Measurements from ENCODE around the gene THG1L.

Gene THG1L

DNA sequence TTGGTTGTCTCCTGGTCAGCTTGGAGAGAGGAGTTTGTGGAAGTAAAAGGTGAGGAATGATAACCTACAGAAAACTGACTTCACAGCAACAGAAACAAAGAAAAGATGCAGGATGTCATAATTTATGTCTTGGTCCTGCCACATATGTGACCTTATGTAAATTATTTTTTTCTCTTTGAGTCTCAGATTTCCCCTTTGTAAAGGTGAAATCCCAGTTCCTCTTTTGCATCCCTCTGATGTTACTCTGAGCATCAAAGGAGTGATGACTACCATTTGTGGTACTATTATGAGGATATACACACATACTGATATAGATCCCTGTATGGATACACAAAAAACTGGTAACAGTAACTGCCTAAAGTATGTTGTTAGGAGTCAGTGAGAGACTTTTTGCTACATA is 1.4 kb upstream of the THG1L start:
- DNase-seq: no peak

- DNase-seq: no peak
Observed at GRCh38 chr5:157730900-157731271, 334 bp upstream of the THG1L start.

DNA sequence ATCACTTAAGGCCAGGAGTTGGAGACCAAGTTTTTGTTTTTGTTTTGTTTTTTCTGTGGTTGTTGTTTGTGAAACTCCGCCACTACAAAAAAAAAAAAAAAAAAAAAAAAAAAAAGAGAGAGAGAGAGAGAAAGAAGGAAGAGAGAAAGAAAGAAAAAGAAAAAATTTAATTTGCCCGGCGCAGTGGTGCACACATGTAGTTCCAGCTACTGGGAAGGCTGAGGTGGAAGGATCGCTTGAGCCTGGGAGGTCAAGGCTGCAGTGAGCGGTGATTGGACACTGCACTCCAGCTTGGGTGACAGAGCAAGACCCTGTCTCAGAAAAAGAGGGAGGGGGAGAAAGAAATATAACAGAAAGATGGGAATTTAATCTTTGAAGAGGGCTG is 902 bp downstream of the THG1L start:
- no peak for DNase-seq

DNA sequence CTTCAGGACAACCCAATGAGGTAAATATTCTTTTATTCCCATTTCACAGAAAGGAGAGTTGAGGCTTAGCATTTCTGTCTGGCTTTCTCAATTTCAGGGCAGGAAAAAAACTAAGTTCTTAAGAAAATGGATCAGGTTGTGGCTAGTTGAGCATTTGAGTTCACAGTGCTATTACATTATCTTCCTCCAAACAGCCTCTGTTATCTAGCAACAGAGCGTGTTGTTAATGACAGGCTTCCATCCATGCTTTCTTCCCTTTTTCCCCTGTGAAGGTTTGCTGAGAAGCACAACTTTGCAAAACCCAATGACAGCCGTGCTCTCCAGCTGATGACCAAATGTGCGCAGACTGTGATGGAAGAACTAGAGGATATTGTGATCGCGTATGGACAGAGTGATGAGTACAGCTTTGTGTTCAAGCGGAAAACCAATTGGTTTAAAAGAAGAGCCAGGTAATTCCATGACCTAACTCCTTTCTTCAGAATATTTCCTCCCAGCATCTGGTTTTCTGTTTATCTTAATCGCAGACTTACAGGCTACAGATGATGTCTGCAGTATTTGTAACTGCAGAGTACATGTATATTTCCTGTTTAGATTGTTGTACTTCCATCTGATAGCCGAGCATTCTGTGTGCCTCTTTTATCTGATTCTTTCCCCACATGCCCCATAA is 1.5 kb downstream of the THG1L start:
- DNase-seq: no peak

DNA sequence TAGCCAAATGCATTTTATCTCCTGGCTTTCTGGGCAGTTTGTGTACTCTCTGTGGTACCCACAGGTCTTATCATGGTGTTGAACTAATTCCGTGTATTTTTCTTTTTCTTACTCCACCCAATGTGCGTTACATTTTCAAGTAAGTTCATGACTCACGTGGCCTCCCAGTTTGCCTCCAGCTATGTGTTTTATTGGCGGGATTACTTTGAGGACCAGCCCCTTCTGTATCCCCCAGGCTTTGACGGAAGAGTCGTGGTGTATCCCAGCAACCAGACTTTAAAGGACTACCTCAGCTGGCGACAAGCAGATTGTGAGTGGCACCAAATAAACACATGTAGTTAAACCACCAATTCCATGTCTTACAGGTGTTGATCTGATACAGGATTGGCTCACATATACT is 3.2 kb downstream of the THG1L start:
- DNase-seq: no peak

DNA sequence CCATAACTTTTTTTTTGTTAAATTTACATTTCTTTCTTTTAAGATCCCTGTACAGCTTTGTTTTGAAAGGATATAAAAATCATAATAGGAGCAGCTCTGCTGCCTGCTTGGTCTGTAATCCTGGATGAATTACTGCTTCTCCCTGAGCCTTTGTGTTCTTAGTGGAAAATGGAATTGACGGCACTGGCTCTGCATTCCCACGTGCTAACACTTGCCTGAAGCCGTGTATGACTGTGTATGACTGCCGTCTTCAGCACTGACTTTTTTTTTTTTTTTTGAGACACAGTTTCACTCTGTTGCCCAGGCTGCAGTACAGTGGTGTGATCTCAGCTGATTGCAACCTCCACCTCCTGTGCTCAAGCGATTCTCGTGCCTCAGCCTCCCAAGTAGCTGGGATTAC is 4.8 kb downstream of the THG1L start:
- no peak for DNase-seq

- no peak for DNase-seq
Observed at GRCh38 chr5:157739388-157740228, 8.4 kb downstream of the THG1L start.

DNA sequence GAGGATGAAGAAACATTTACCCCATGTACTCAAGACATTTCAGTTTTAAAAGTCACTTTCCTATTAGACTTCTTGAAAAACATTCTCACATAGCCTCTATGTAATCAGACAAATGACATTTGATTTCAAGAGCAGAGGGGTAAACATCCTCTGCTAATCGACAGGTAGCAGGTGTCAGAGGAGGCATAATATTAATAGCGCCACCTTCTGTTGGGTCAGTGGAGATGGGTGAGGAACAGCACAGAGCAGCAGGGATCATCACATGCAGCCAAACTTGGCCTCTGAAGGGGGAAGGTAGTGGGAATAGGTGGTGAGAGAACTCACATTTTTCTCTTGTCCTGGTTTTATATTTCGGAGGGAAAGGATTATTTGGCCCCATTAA is 9.0 kb downstream of the THG1L start:
- peak; percentile 19 for DNase-seq

DNA sequence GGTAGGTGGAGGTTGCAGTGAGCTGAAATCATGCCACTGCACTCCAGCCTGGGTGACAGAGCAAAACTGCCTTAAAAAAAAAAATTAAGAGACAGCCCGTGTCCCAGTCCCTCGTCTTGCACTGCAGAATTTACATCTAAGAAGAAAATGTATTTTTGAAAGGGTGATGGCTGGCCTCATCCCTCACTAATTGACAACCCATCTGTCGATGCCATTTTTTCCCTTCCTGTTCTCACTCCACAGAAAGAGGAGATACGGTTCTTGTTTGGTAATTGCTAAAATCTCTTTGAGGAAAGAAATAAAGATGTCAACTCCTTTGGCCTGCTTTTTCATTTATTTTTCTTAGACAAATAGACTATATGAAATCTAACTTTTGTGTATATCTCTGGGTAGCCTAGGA is 9.9 kb downstream of the THG1L start:
- no peak for DNase-seq

GRCh38 chr5:157743163-157744050 is 12.2 kb downstream of the THG1L start, which contains the start of gene LSM11:
LSM11 (plus strand) TSS chr5:157743712; CDS start chr5:157743751, 39 bp downstream.
- DNase-seq: peak; percentile 88

- no peak for DNase-seq
Observed at GRCh38 chr5:157744051-157745011, 13.1 kb downstream of the THG1L start.

GRCh38 chr5:157745041-157745456 is 13.8 kb downstream of the THG1L start:
- no peak for DNase-seq

DNA sequence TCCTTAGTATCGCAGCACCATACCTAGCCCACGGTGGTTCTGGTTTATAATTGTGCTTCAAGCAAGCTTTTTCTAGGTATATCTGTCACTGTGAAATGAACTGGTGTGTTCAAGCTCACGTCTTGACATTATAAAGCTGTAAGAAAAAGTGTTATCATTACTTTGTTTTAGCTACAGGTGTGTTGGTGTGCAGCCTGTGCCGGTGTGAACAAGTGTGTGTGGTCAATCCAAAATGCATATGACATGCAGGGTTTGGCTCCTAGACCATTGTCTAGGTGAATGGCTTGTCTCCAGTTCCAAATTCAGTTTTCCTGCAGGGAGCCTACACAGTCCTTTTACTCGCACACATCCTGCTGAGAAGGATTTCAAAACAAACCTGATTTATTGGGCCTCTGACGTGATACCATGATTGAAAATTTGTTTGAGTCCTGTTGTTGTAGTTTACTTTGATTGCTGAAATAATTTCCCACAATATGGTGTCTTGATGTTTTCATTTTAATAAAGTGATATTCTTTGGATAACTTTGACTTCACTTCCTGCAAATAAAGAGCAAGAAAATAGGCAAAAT is 16.0 kb downstream of the THG1L start:
- no peak for DNase-seq

DNA sequence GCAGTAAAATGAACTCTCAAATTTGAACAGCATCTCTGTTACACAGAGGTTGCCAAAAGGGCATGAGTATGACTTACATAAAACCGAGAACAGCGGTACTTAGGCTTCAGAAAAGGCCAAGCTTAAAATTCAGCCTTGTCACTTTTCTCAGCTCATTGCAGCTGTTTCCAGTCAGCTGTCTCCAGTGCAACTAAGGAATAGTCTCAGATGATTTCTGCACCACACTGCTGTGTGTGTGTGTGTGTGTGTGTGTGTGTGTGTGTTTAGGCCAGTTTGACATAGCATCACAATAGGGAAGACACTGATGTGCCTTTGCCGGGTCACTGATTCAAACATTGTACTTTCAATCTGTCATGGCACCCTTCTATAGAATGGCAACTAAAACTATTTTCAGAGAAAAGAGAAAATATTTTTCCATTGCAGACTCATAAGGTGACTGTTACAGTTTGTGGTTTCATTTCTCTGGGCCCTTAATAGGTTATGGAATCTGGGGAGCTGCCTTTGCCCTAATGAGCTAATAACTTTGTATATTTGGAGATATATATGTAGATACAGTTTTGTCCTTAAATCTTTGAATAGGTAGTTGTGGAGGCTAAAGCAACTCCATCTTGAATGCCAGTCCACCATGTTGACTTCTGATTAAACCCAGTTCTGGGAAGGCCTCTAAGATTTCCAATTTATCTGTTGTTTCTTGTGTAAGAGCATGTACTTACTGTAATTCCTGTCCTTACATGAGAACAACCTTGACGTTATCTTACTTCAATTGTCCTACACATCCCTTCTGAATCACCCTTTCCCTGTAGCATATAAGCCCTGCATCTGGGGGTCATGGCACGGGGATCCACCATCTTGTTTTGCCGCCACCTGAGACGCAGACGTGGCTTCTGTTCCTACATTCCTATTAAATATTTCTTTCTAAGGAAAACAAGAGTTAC is 16.8 kb downstream of the THG1L start:
- no peak for DNase-seq

DNA sequence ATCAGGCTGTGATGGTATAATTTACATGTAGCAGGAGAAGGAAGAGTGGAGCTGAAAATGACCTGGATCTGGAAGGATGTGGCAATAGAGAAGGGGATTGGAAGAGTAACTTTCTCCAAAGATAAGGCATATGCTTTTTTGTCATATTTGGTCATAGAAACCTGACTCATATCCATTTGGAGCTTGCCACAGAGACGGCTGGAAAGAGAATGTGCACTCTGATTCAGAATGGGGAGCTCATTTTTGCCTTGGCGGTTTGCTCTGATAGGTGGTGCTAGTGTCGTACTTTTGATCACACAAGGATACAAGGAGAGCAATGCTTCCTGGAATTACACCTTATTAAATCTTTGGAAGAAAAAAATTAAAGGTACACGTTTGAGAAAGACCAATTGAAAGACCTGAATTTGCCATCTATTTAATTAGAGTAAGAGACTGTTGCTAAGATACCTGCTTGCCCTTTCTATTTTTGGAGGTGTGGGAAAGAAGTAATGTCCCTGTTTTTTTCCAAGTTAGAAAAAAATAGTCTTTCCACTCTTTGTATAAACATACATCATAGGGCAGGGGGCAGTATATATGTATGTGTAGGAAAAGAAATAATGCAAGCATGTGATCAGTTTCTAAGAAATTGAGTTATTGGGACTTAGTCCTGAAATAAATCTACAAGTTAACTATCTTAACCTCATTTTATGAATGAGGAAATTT is 17.7 kb downstream of the THG1L start:
- DNase-seq: no peak

DNA sequence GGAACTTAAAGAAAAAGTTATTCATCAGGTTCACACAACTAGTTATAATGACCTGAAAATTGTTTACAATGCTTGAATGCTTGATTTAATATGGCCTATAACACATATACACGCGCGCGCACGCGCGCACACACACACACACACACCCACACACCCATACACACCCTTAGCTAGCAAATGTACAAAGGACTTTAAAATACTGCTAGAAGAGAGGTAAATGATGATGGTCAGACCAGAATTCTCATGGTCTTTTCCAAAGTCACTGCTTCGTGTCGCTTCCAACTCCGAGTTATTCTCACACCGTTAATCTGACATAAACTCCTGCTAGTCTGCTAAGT is 18.2 kb downstream of the THG1L start:
- no peak for DNase-seq

DNA sequence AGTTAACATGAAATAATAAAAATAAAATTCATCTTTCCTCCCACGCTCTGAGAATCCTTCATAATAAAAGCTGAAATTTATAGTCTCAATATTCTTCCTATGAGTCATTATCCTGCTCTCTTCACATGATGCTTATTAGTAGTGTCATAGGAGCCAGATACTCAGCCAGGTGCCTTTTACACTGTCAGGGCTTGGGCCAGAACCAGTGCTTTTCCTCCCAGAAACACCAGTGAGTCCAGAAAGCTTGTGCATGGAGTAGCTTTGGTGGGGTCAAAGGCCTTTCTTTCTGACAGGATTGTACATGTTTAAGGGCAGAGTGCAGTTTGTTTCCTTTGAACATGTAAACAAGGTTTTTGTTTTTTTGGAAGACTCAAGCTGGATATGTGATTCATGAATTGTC is 19.1 kb downstream of the THG1L start:
- no peak for DNase-seq

DNA sequence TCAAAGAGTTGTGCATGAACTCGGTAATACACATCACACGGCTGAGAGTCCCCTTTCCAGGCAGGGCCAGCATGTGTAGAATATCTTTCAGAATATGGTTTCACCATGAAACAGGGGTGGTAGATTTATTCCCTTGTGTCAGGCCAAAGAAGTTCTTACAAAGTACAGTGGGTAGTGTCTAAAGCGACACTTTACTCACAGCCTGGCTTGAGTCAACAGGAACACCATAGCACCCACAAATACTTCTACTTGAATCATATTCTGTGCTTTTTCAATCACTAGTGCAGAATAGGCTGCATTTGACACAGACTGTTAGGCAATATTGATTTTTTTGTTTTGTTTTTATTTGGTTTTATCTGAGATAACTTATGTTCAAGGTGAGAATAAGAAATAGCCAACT is 24.9 kb downstream of the THG1L start:
- DNase-seq: no peak

DNA sequence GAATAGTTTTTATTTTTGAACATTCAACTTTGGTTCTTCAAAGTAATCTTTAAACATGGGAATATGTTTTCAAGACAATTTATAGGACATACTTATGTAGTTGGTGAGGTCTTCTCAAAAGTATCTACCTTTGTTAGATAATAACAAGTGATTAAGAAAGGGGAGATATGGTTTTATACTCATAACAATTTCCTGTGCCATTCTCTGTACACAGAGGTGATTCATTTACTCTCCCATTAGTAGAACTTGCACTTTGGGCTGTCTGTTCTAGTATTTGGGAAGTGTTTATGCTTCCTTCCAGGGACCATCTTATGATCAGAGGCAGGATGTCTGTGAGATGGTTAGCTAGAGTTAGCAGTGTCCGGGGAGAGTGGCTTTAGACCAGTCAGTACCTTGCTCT is 27.5 kb downstream of the THG1L start:
- no peak for DNase-seq
